Endothelial cell of umbilical vein (primary cell): Measurements from ENCODE around the gene GP5.

ENCODE experiments used
- EZH2 ChIP-seq: IDR thresholded peaks from 2 replicates; pipeline ENCODE4 v1.6.1; 2012; ENCODE audit warnings: borderline replicate concordance, low read depth, mild to moderate bottlenecking, moderate library complexity, low read length, inconsistent platforms; ENCODE audit not compliant: severe bottlenecking
- FOS ChIP-seq: IDR thresholded peaks from 2 replicates; pipeline ENCODE4 v1.6.1; 2011; ENCODE audit warnings: mild to moderate bottlenecking, low read length, moderate library complexity, borderline replicate concordance; ENCODE audit not compliant: insufficient read depth
- GATA2 ChIP-seq: IDR thresholded peaks from 2 replicates; pipeline ENCODE4 v1.7.0; 2011; ENCODE audit warnings: low read depth, mild to moderate bottlenecking, moderate library complexity, mixed read lengths, low read length; ENCODE audit not compliant: insufficient read length, insufficient read depth
- JUN ChIP-seq: IDR thresholded peaks from 2 replicates; pipeline ENCODE4 v1.6.1; 2011; ENCODE audit warnings: borderline replicate concordance, low read depth; ENCODE audit not compliant: insufficient read length, insufficient read depth
- MYC ChIP-seq: IDR thresholded peaks from one replicate; pipeline ENCODE4 v1.6.1; 2011; ENCODE audit warnings: mild to moderate bottlenecking, low read depth, low read length
- POLR2A ChIP-seq: IDR thresholded peaks from 2 replicates; pipeline ENCODE4 v1.6.1; 2012; ENCODE audit warnings: low read depth, mild to moderate bottlenecking, control low read depth, low read length
- POLR2AphosphoS5 ChIP-seq: IDR thresholded peaks from 2 replicates; pipeline ENCODE4 v1.6.1; 2012; ENCODE audit warnings: low read depth, mild to moderate bottlenecking, control low read depth, low read length, moderate library complexity; ENCODE audit not compliant: insufficient read depth
- TF ChIP-seq, protein P1 (sequence below), 2 donors: IDR thresholded peaks; 1 replicate in 1 of 2; 2 replicates in 1 of 2; pipeline ENCODE4 v1.5.1; 2011; ENCODE audit warnings: low read length in 2 of 2, mild to moderate bottlenecking in 2 of 2, moderate library complexity in 2 of 2, control low read depth in 1 of 2, inconsistent platforms in 1 of 2, low read depth in 1 of 2; ENCODE audit not compliant: insufficient read depth in 1 of 2; ENCODE audit errors: extremely low read depth in 1 of 2
- TF ChIP-seq, protein P2 (sequence below): IDR thresholded peaks from 2 replicates; pipeline ENCODE4 v1.6.1; 2011; ENCODE audit not compliant: insufficient read depth, insufficient read length

DNA sequence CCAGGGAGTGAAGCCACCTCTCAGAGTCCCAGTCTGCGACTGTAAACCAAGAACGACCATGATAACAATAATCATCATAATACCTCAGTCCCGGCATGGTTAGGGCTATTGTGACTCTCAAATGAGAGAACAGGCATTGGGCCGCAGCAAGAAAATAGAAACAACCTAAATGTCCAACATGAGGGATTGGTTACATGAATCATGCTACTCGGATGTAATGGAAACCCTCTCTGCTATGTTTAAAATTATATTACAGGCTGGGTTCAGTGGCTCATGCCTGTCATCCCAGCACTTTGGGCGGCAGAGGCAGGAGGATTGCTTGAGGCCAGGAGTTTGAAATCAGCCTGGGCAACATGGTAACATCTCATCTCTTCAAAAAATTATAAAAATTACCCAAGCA is 50.7 kb downstream of the GP5 start:
- no peak for TF ChIP-seq JUN
- TF ChIP-seq, protein P1, sequence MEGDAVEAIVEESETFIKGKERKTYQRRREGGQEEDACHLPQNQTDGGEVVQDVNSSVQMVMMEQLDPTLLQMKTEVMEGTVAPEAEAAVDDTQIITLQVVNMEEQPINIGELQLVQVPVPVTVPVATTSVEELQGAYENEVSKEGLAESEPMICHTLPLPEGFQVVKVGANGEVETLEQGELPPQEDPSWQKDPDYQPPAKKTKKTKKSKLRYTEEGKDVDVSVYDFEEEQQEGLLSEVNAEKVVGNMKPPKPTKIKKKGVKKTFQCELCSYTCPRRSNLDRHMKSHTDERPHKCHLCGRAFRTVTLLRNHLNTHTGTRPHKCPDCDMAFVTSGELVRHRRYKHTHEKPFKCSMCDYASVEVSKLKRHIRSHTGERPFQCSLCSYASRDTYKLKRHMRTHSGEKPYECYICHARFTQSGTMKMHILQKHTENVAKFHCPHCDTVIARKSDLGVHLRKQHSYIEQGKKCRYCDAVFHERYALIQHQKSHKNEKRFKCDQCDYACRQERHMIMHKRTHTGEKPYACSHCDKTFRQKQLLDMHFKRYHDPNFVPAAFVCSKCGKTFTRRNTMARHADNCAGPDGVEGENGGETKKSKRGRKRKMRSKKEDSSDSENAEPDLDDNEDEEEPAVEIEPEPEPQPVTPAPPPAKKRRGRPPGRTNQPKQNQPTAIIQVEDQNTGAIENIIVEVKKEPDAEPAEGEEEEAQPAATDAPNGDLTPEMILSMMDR (IDR thresholded peaks at IDR 0.05; ENCODE audit: extremely low read depth in 1 of 2, insufficient read depth in 1 of 2, low read depth in 1 of 2, low read length in 2 of 2) = no peak
- TF ChIP-seq EZH2 = no peak
- no peak for TF ChIP-seq POLR2A
- TF ChIP-seq POLR2AphosphoS5 = no peak
- TF ChIP-seq FOS = no peak
- TF ChIP-seq, protein P2, sequence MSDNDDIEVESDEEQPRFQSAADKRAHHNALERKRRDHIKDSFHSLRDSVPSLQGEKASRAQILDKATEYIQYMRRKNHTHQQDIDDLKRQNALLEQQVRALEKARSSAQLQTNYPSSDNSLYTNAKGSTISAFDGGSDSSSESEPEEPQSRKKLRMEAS = no peak
- TF ChIP-seq MYC = no peak
- no peak for TF ChIP-seq GATA2
